SK-N-SH treated with all-trans-retinoic acid at 6 μM for 48 hours (cell line): Measurements from ENCODE around the gene IGF1R.

Experiments used
- ATAC-seq: fragments of 200-7000 bp; cut with Tn5 transposase; 3 replicates; pipeline ENCODE4 v1.9.1; 2020; ENCODE audit warnings: mild to moderate bottlenecking, moderate library complexity
- ARNTL ChIP-seq: fragments of 450-650 bp; formaldehyde crosslinking; IDR thresholded peaks from 2 replicates; pipeline ENCODE4 v1.5.0; 2020; ENCODE audit warnings: low read depth, mild to moderate bottlenecking, moderate library complexity, borderline replicate concordance
- BACH2 ChIP-seq: fragments of 250-450 bp; sonication (Bioruptor Pico); IDR thresholded peaks from 2 replicates; pipeline ENCODE4 v1.9.0; 2021; ENCODE audit warnings: mild to moderate bottlenecking, borderline replicate concordance
- CREB5 ChIP-seq: fragments of 250-450 bp; sonication (Bioruptor Pico); IDR thresholded peaks from 2 replicates; pipeline ENCODE4 v1.5.1; 2020; ENCODE audit warnings: low read depth, mild to moderate bottlenecking, moderate library complexity
- CSDC2 ChIP-seq: fragments of 250-450 bp; sonication (Bioruptor Pico); IDR thresholded peaks from 2 replicates; pipeline ENCODE4 v1.5.0; 2020; ENCODE audit warnings: mild to moderate bottlenecking, moderate library complexity
- CSRNP3 ChIP-seq: fragments of 250-450 bp; sonication (Bioruptor Pico); IDR thresholded peaks from 2 replicates; pipeline ENCODE4 v1.5.1; 2021; ENCODE audit warnings: mild to moderate bottlenecking, moderate library complexity
- ESRRG ChIP-seq: fragments of 250-450 bp; sonication (Bioruptor Pico); IDR thresholded peaks from 2 replicates; pipeline ENCODE4 v1.6.1; 2021; ENCODE audit warnings: mild to moderate bottlenecking
- GLIS3 ChIP-seq: fragments of 250-450 bp; sonication (Bioruptor Pico); IDR thresholded peaks from 2 replicates; pipeline ENCODE4 v1.5.0; 2020; ENCODE audit warnings: mild to moderate bottlenecking, moderate library complexity
- ISL1 ChIP-seq: fragments of 250-450 bp; sonication (Bioruptor Pico); IDR thresholded peaks from 2 replicates; pipeline ENCODE4 v2.1.2; 2022; ENCODE audit warnings: mild to moderate bottlenecking, moderate library complexity
- OSR1 ChIP-seq: fragments of 250-450 bp; sonication (Bioruptor Pico); IDR thresholded peaks from 2 replicates; pipeline ENCODE4 v1.8.0; 2022; ENCODE audit warnings: moderate library complexity, mild to moderate bottlenecking, inconsistent platforms
- PATZ1 ChIP-seq: fragments of 250-450 bp; sonication (Bioruptor Pico); IDR thresholded peaks from 2 replicates; pipeline ENCODE4 v1.8.0; 2020; ENCODE audit warnings: mild to moderate bottlenecking, moderate library complexity, borderline replicate concordance
- POU6F1 ChIP-seq: fragments of 250-450 bp; sonication (Bioruptor Pico); IDR thresholded peaks from 2 replicates; pipeline ENCODE4 v1.8.0; 2021; ENCODE audit warnings: low read depth, mild to moderate bottlenecking, moderate library complexity, borderline replicate concordance
- PPARA ChIP-seq: fragments of 250-450 bp; sonication (Bioruptor Pico); IDR thresholded peaks from 2 replicates; pipeline ENCODE4 v1.5.0; 2020; ENCODE audit warnings: mild to moderate bottlenecking, borderline replicate concordance
- RARB ChIP-seq: fragments of 250-450 bp; sonication (Bioruptor Pico); IDR thresholded peaks from 2 replicates; pipeline ENCODE4 v1.8.0; 2021; ENCODE audit warnings: mild to moderate bottlenecking, moderate library complexity
- SNAI2 ChIP-seq: fragments of 250-450 bp; sonication (Bioruptor Pico); IDR thresholded peaks from 2 replicates; pipeline ENCODE4 v1.5.0; 2020; ENCODE audit warnings: mild to moderate bottlenecking, moderate library complexity
- TCF4 ChIP-seq: fragments of 250-450 bp; sonication (Bioruptor Pico); IDR thresholded peaks from 2 replicates; pipeline ENCODE4 v1.8.0; 2021; ENCODE audit warnings: mild to moderate bottlenecking, moderate library complexity, borderline replicate concordance
- TOX ChIP-seq: fragments of 250-450 bp; sonication (Bioruptor Pico); IDR thresholded peaks from 2 replicates; pipeline ENCODE4 v1.8.0; 2021; ENCODE audit warnings: mild to moderate bottlenecking, moderate library complexity, borderline replicate concordance
- TSHZ2 ChIP-seq: fragments of 250-450 bp; sonication (Bioruptor Pico); IDR thresholded peaks from 2 replicates; pipeline ENCODE4 v1.5.0; 2020; ENCODE audit warnings: mild to moderate bottlenecking, moderate library complexity
- ZC3H10 ChIP-seq: fragments of 250-450 bp; sonication (Bioruptor Pico); IDR thresholded peaks from 2 replicates; pipeline ENCODE4 v1.5.1; 2021; ENCODE audit warnings: mild to moderate bottlenecking, moderate library complexity
- ZFP3 ChIP-seq: fragments of 250-450 bp; sonication (Bioruptor Pico); IDR thresholded peaks from 2 replicates; pipeline ENCODE4 v1.5.0; 2020; ENCODE audit warnings: mild to moderate bottlenecking, moderate library complexity
- ZFP30 ChIP-seq: fragments of 450-650 bp; formaldehyde crosslinking; IDR thresholded peaks from 2 replicates; pipeline ENCODE4 v1.5.0; 2022; ENCODE audit warnings: mild to moderate bottlenecking, moderate library complexity
- ZNF70 ChIP-seq: fragments of 450-650 bp; formaldehyde crosslinking; IDR thresholded peaks from 2 replicates; pipeline ENCODE4 v1.5.0; 2020; ENCODE audit warnings: mild to moderate bottlenecking, moderate library complexity
- ZNF8 ChIP-seq: fragments of 450-650 bp; formaldehyde crosslinking; IDR thresholded peaks from 2 replicates; pipeline ENCODE4 v1.5.0; 2020; ENCODE audit warnings: mild to moderate bottlenecking, moderate library complexity

The IGF1R gene

GRCh38 chr15:98649472-98650416 lies 1.4 kb downstream of the IGF1R start:
- peak; percentile 30 for ATAC-seq
- TF ChIP-seq TOX (no peak), RARB (CRISPR knock-in tag) (no peak), ZFP30 (no peak), SNAI2 (CRISPR knock-in tag) (no peak), POU6F1 (CRISPR knock-in tag) (no peak), TCF4 (CRISPR knock-in tag) (no peak), ESRRG (CRISPR knock-in tag) (no peak), ZNF8 (no peak), ISL1 (CRISPR knock-in tag) (no peak), ARNTL (no peak), PPARA (CRISPR knock-in tag) (no peak), TSHZ2 (CRISPR knock-in tag) (no peak), GLIS3 (no peak), ZC3H10 (CRISPR knock-in tag) (no peak), CSRNP3 (CRISPR knock-in tag) (no peak), PATZ1 (CRISPR knock-in tag) (no peak), OSR1 (CRISPR knock-in tag) (no peak)

- peak; percentile 22 for ATAC-seq
- TF ChIP-seq ZFP30 (no peak), RARB (CRISPR knock-in tag) (no peak), CREB5 (CRISPR knock-in tag) (no peak), BACH2 (no peak), SNAI2 (CRISPR knock-in tag) (no peak), PPARA (CRISPR knock-in tag) (no peak), POU6F1 (CRISPR knock-in tag) (no peak), TOX (no peak), ZNF70 (no peak), ARNTL (no peak), TSHZ2 (CRISPR knock-in tag) (no peak), CSDC2 (no peak), ZFP3 (CRISPR knock-in tag) (no peak), ZNF8 (no peak), ZC3H10 (CRISPR knock-in tag) (no peak), ISL1 (CRISPR knock-in tag) (no peak), CSRNP3 (CRISPR knock-in tag) (no peak)
Measured at GRCh38 chr15:98650417-98651035, 2.2 kb downstream of the IGF1R start.
